GM12878 (cell line): Measurements from ENCODE around the gene TTLL3. TPM values are rescaled to one million over a fixed set of nuclear protein-coding genes. Genes with fewer than 3 reads are reported as not detected.

Experiments
- ATAC-seq: fragments of 200-7000 bp; cut with Tn5 transposase; 3 replicates; pipeline ENCODE4 v1.9.1; 2020; ENCODE audit warnings: mild to moderate bottlenecking, moderate library complexity
- BruUV-seq: library from RNA; stranded (reverse); fragments of 400-500 nt; replicated peaks from 2 replicates; lab custom pipeline; 2021; lab: Mats Ljungman, UMichigan
- CTCF ChIA-PET: fragments of 300-600 bp; sonication (Branson Sonifier 250); formaldehyde crosslinking; extraction: SDS; loops from one replicate; lab custom pipeline; 2021; ENCODE audit warnings: inconsistent platforms; lab: Yijun Ruan, JAX
- POLR2A ChIA-PET: fragments of 350-600 bp; formaldehyde crosslinking; extraction: SDS; loops from one replicate; lab custom pipeline; 2021; ENCODE audit warnings: inconsistent platforms; lab: Charles Lee
- RAD21 ChIA-PET: fragments of 300-600 bp; sonication (Branson Sonifier 250); formaldehyde crosslinking; loops from one replicate; lab custom pipeline; 2023; ENCODE audit warnings: antibody characterized with exemption; ENCODE audit not compliant: unreplicated experiment; lab: Charles Lee
- SMC1A ChIA-PET: fragments of 300-600 bp; sonication (Branson Sonifier 250); formaldehyde crosslinking; loops from one replicate; lab custom pipeline; 2023; ENCODE audit not compliant: unreplicated experiment, uncharacterized antibody; lab: Charles Lee
- DNase-seq: peaks from one replicate; pipeline ENCODE4 v3.0.0-alpha.2; 2011; ENCODE audit warnings: low read depth, low spot score
- FAIRE-seq: peaks from 3 replicates; lab custom pipeline; 2011; peaks lifted over from hg19 to GRCh38; lab: Jason Lieb, UNC
- H2AFZ ChIP-seq: 2 replicates; pipeline ENCODE4 v1.6.0; 2011; ENCODE audit warnings: low read depth, low read length, control low read depth; ENCODE audit not compliant: control insufficient read depth
- H3K27ac ChIP-seq: 2 replicates; pipeline ENCODE4 v1.5.1; 2011; ENCODE audit warnings: control low read depth; ENCODE audit not compliant: control insufficient read depth, insufficient read depth
- H3K27me3 ChIP-seq, 2 experiments: replicated peaks in 1 of 2; 2 replicates each; pipeline versions ENCODE4 v1.6.0 to v1.6.1; 2011; ENCODE audit warnings: low read length in 1 of 2; ENCODE audit not compliant: control insufficient read depth in 2 of 2, insufficient read depth in 2 of 2
- H3K36me3 ChIP-seq, 2 experiments: 2 replicates each; pipeline ENCODE4 v1.5.1; 2011; ENCODE audit warnings: low read length in 1 of 2; ENCODE audit not compliant: control insufficient read depth in 2 of 2, insufficient read depth in 2 of 2
- H3K4me1 ChIP-seq: 2 replicates; pipeline ENCODE4 v1.6.1; 2011; ENCODE audit warnings: mild to moderate bottlenecking, low read length, moderate library complexity, mixed read lengths; ENCODE audit not compliant: control insufficient read depth, insufficient read depth
- H3K4me2 ChIP-seq: 2 replicates; pipeline ENCODE4 v1.6.0; 2011; ENCODE audit warnings: control low read depth; ENCODE audit not compliant: control insufficient read depth, insufficient read depth
- H3K4me3 ChIP-seq: fragments of 200-600 bp; sonication (generic); 2 replicates; pipeline ENCODE4 v1.5.1; 2016
- H3K79me2 ChIP-seq: 2 replicates; pipeline ENCODE4 v1.6.0; 2011; ENCODE audit warnings: low read length; ENCODE audit not compliant: control insufficient read depth, insufficient read depth
- H3K9ac ChIP-seq: 2 replicates; pipeline ENCODE4 v1.8.0; 2011; ENCODE audit warnings: low read length, control low read depth, mixed read lengths; ENCODE audit not compliant: control insufficient read depth, insufficient read depth
- H3K9me3 ChIP-seq: replicated peaks from 3 replicates; pipeline ENCODE4 v1.5.1; 2011; ENCODE audit warnings: mild to moderate bottlenecking, low read length; ENCODE audit not compliant: control insufficient read depth, insufficient read depth
- H4K20me1 ChIP-seq: 2 replicates; pipeline ENCODE4 v1.6.0; 2011; ENCODE audit not compliant: control insufficient read depth, insufficient read depth
- BCLAF1 ChIP-seq: fragments of 450-650 bp; IDR thresholded peaks from 2 replicates; pipeline ENCODE4 v1.6.1; 2017; ENCODE audit warnings: antibody characterized with exemption, mild to moderate bottlenecking, moderate library complexity
- BRCA1 ChIP-seq: IDR thresholded peaks from 2 replicates; pipeline ENCODE4 v1.6.1; 2011; ENCODE audit warnings: low read depth, low read length, improper control_type of control experiment
- IRF4 ChIP-seq: IDR thresholded peaks from 2 replicates; pipeline ENCODE4 v1.6.1; 2011; ENCODE audit warnings: low read depth, low read length
- NFIC ChIP-seq: IDR thresholded peaks from 2 replicates; pipeline ENCODE4 v1.6.1; 2012; ENCODE audit warnings: low read depth, mild to moderate bottlenecking, inconsistent platforms, low read length, moderate library complexity
- PAX8 ChIP-seq: fragments of 450-650 bp; IDR thresholded peaks from 2 replicates; pipeline ENCODE4 v1.6.1; 2017; ENCODE audit warnings: mild to moderate bottlenecking, moderate library complexity
- STAT1 ChIP-seq: fragments of 450-650 bp; conservative IDR thresholded peaks from 2 replicates; pipeline ENCODE4 v1.6.1; 2014; ENCODE audit warnings: antibody characterized with exemption, mild to moderate bottlenecking
- ZNF24 ChIP-seq: fragments of 450-650 bp; IDR thresholded peaks from 2 replicates; pipeline ENCODE4 v1.6.1; 2017; ENCODE audit warnings: antibody characterized with exemption, mild to moderate bottlenecking
- ZNF384 ChIP-seq: IDR thresholded peaks from 2 replicates; pipeline ENCODE4 v1.6.1; 2012; ENCODE audit warnings: low read depth, mild to moderate bottlenecking, low read length, improper control_type of control experiment, borderline replicate concordance
- ZSCAN29 ChIP-seq: fragments of 450-650 bp; IDR thresholded peaks from 2 replicates; pipeline ENCODE4 v1.6.1; 2017; ENCODE audit warnings: mild to moderate bottlenecking, moderate library complexity
- WGBS: methylation state at CpG from one replicate; pipeline ENCODE4 v1.1.6; 2016; ENCODE audit warnings: low lambda C conversion rate; ENCODE audit not compliant: insufficient replicate concordance, insufficient coverage; ENCODE audit errors: missing lambda C conversion rate; 5-methylcytosine and 5-hydroxymethylcytosine counted together
- in situ Hi-C: fragments of 300-500 bp; cut with MboI; formaldehyde crosslinking; loops from 9 replicates; pipeline ENCODE4 v1.14.3; 2018; ENCODE audit warnings: mixed read lengths
- intact Hi-C: fragments of 100-400 bp; cut with micrococcal nuclease; formaldehyde crosslinking; loops from one replicate; pipeline ENCODE4 v1.14.2; 2022; ENCODE audit not compliant: unreplicated experiment
- polyA plus RNA-seq, 11 experiments: library from polyadenylated mRNA; depleted of rRNA in 4 of 11; unstranded in 6 of 11; stranded (reverse) in 5 of 11; fragments of >200 nt; fragmentation: Nextera tagmentation in 4 of 11; fragmentation: Illumina TruSeq in 1 of 11; extraction: Ambion mirVana in 4 of 11; extraction: Trizol in 1 of 11; gene quantifications; 1 replicate in 1 of 11; 2 replicates in 10 of 11; pipeline versions ENCODE4 v1.2.1 to v1.2.3, GENCODE V29; 2011 to 2016; ENCODE audit warnings: inconsistent platforms in 2 of 11, missing spikeins in 2 of 11, low read depth in 1 of 11
- total RNA-seq, 4 experiments: library from RNA; depleted of rRNA in 3 of 4; stranded (reverse); fragments of >200 nt in 3 of 4; fragmentation: Illumina TruSeq in 1 of 4; extraction: Trizol in 1 of 4; gene quantifications; 2 replicates each; pipeline versions ENCODE4 v1.2.1 to v1.2.3, GENCODE V29; 2013 to 2021

The TTLL3 gene
- total and polyA plus RNA-seq, 10 of the 15 experiments (the other 5 are each of a cell fraction or from before 2014, with no cell fraction given) = 4.2 to 51.3 (median 18.9) TPM

DNA sequence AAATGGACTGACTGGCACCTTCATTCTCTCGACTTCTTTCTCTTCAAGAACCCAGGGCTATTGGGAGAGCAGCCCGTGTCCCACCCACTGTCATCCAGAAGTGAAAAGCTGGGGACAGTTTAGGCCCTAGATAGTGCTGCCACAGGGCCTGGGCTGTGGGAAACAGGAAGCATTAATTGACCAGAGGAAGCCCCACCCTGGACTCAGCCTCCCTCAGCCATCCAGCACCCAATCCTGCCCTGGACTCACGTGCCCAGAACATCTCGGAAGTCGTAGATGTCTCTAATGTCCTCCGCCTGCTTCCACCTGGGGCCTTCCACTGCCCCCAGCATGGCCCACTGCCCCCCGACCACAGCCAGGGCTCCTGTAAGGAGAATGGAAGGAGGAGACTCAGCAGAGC lies 42.6 kb upstream of the TTLL3 start:
- intact Hi-C loops = no loop called here
- peaks cover 0 to 2% of the 10 kb centered on the region in 2 experiments; a peak in 3 of 4 replicates for H3K27me3 ChIP-seq
- H3K79me2 ChIP-seq = no peaks in the 10 kb centered on the region
- FAIRE-seq (no peak), DNase-seq (no peak), ATAC-seq (no peak)
- in situ Hi-C loops = no loop called here
- H3K9me3 ChIP-seq = no peaks in the 10 kb centered on the region
- POLR2A ChIA-PET = no interaction called here
- no peak overlapping the region for H2AFZ ChIP-seq
- no peak overlapping the region for H3K27ac ChIP-seq
- no peaks in the 10 kb centered on the region for H3K36me3 ChIP-seq
- H3K4me3 ChIP-seq = no peak overlapping the region
- TF ChIP-seq ZSCAN29 (no peak), PAX8 (no peak), BCLAF1 (no peak), STAT1 (no peak), NFIC (no peak), ZNF384 (no peak), ZNF24 (no peak), BRCA1 (no peak), IRF4 (no peak)
- CTCF ChIA-PET = no interaction called here
- no peak overlapping the region for H3K4me2 ChIP-seq
- 80% methylated on average over 7 of the region's 7 CpGs for WGBS
- RAD21 ChIA-PET = no interaction called here
- H3K4me1 ChIP-seq = no peaks in the 10 kb centered on the region; the same call in 1 of the 2 replicates
- BruUV-seq = no TSS peak
- SMC1A ChIA-PET = interaction anchor here (0.8 kb wide), 1 partner anchor 14 kb away, joined by 3 read pairs; no protein-coding TSS in a partner anchor
- no peaks in the 10 kb centered on the region for H4K20me1 ChIP-seq
- H3K9ac ChIP-seq = no peak overlapping the region
